GM12891 (cell line): ENCODE data around the gene P4HB.

Experiments
- POLR2A ChIP-seq: IDR thresholded peaks from 2 replicates; pipeline ENCODE4 v1.6.1; 2011; ENCODE audit warnings: low read depth, low read length, control low read depth
- POLR2AphosphoS5 ChIP-seq: IDR thresholded peaks from 2 replicates; pipeline ENCODE4 v1.6.1; 2011; ENCODE audit warnings: low read depth, low read length, control low read depth
- TAF1 ChIP-seq: IDR thresholded peaks from 2 replicates; pipeline ENCODE4 v1.6.1; 2011; ENCODE audit warnings: low read depth, low read length, control low read depth

- TF ChIP-seq POLR2A: no peak
- no peak for TF ChIP-seq POLR2AphosphoS5
- peak; percentile 38; the same call in 1 of the 2 replicates for TF ChIP-seq TAF1
Observed at GRCh38 chr17:81831957-81832607, 28.3 kb downstream of the P4HB start.
